ENCODE results near the gene FXYD4.

The FXYD4 gene

DNA sequence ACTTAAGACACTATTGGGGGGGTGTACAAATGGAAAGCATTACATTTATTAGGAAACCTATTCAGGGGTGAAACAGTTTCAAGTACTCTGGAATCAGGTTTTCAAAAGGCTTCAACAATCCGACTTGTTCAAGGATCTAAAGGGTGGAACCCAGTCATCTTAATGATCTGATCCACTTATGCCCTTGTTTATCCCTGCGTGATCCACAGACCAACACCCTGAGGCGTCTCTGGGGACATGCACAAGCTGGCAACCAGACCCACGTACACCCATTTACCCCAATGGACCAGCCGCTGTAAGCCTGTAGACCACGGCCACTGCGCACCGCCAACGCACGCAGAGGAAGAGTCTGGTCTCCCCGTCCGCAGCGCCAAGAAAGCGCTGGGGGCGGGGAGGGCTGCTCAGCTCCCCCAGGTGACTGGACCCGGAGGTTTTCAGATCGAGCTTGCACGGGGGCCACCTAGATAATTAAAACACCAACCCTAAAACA lies 24.2 kb downstream of the FXYD4 start:
- peak in 1 of 3 experiments; percentile 43 for DNase-seq (ENCODE audit: low read depth in 3 of 3)

DNA sequence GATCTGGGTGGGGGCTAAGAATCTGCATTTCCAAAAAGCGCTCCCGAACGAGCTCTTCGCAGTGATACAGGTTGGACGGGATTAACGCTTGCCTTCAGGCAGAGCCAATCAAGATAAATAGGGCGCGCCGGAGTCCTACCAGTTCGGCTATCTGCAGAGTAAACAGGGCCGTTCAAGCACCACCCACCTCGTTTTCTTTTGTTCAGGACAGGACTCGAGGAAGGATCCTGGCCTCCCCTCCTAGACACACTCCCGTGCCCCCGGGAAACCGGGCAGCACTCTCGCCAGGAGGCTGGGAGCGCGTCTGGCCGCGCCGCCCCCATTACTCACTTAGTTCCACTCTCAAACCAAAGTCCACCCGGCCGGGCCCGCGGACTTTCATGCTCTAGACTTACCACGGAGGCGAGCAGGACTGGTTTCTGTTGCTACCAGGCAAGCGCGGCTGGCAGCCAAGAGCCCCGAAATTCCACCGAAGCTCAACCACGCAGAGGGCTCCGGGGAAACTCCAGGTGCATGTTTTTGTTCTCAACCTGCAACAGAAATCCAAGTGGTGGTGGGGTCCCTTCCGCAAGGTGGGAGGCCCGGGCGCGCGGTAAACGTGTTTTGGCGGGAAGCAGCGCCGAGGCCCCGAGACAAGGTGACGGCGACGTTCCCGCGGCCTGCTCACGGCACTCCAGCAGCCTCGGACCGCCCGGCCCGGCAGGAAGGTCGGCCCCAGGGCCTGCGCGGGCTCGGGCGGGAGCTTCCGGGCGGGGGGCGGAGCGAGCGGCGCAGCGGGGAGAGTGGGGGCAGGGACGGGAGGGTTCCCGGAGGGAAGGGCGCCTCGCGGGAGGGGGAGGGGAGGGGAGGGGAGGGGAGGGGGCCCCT lies 24.9 kb downstream of the FXYD4 start:
- peak; percentile 44 to 81 (median 69) for DNase-seq (ENCODE audit: low read depth in 3 of 3)

DNA sequence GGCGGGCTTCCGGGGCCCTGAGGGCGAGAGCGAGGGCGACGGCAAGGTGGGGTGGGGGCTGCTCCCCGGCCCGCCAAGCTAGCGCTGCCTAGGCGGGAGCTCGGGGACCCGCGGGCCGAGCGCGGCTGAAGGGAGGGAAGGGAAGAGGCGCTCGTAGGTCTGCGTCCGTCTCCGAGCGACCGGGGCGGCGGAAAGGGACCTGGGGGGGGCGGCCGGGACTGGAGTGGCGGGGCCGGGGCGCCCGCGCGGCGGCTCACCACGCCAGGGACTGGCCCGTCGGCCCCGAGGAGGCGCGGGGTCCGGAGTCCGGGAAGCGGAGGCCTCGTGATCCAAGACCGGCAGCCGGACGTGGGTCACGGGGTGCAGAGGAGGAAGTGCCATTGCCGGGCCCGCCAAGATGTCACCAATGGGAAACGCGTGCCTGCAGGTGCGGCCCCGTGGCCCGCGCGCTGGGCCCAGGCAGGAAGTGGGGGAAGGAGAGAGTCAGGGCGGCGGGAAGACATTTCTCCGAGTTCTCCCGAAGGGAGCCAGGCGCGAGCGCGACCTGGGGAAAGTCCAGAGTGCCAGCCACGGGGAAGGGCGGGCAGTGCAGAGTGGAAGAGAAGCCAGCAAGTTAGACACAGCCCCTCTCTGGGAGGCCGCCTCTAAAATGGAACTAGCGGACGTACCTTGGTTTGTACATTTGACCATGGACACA lies 25.6 kb downstream of the FXYD4 start:
- peak; percentile 57 to 86 (median 67) for DNase-seq (ENCODE audit: low read depth in 3 of 3)

DNA sequence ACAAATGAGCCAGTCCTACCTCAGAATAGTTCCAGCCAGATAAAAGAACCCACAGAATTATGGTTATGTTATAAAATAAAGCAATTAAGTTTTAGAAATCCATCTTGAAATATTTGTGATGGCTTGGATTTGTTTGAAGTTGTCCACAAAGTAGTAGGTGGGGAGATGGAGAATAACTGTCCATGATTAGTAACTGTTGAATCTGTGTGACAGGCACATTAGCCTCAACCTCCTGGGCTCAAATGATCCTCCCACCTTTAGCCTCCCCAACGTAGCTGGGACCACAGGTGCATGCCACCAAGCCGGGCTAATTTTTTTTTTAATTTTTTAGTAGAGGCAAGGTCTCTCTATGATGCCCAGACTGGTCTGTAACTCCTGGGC lies 27.5 kb downstream of the FXYD4 start:
- DNase-seq (ENCODE audit: low read depth in 3 of 3): no peak

DNA sequence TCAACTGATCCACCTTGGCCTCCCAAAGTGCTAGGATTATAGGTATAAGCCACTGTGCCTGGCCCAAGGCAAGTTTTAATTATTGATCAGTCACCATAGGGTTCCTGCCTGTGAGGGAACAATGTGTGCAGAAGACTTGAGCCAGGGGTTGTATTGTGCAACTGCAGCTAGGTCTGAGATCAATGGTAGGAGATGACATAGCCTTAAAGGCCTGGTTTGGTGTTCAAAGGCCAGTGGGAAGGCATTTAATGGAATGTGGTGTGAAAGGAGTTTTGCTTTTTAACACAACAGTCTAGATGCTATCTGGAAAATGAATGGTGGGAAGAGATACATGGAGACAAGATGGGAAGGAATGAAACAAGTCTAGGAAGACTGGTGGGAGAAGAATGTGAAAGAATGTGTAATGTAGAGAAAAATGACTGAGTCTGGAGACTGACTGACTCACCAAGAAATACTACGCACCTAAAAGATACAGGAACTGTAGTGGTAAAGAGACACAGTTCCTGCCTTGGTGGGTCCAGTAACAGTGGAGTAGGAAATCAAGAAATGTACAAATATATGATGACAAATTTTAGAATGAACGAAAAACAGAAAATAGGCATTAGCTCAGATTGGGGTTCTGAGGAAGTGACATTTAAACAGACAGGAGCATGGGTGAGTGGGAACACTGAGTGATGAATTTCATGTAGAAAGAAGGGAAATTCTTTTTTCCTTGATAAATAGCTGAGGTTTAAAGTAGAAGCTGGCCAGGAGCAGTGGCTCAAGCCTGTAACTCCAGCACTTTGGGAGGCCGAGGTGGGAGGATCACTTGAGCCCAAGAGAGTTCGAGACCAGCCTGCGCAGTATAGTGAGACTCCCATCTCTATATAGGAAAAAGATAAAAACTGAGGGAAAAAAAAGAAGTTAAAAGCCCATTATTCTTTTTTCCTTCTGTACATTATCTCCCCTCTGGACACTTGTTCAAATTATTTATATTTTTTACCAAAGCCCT lies 28.2 kb downstream of the FXYD4 start:
- DNase-seq (ENCODE audit: low read depth in 3 of 3): no peak

DNA sequence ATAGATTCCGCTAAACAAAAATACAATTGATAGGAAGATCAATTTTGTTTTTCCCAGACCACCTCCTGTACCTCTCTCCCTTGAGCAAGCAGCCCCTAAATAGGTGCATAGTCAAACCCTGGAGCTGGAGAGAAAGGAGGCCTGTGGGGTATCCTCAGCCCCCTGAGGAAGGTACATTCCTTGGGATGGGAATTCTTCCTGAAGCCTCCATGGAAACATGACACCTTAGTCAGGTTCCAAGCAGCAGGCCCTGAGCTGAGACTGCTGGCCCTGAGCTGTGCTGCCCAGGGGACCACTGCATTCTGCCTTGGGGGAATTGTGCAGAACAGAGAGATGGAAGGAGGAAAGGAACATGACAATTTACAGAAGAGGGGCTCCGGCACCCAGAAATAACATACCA lies 30.2 kb downstream of the FXYD4 start:
- DNase-seq (ENCODE audit: low read depth in 3 of 3): no peak

DNA sequence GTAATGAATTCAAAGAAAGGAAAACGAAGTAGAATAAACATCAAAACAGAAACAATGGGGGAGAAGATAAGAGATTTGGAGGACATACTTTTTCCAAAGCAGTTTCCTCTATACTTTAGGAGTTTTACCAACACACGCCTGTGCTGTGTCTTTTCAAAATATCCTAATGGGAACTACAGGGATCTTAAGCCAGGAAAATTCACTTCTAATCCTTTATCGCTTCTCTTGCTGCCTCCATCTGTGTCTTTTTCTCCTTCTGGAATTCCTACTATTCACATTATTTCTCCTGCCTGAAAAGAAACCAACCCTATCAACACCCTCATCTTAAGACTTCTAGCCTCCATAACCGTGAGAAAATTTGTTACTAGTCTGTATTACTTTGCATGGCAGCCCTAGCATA lies 30.7 kb downstream of the FXYD4 start:
- no peak for DNase-seq (ENCODE audit: low read depth in 3 of 3)

DNA sequence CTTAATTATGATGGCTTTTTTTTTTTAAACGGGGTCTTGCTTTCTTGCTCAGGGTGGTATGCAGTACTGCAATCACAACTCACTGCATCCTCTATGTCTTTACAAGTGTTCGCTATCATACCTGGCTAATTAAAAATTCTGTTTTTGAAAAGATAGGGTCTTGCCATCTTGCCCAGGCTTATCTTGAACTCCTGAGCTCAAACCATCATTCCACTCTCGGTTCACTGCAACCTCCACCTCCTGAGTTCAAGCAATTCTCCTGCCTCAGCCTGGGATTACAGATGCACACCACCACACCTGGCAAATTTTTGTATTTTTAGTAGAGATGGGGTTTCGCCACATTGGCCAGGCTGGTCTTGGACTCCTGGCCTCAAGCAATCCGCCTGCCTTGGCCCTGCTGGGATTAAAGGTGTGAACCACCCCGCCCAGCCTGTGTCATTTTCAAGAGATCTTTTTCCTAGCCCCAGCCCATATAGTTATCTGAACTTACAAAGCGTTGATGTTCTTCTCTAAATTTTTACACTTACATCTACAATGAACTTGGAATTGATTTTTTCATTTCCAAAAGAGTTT lies 31.5 kb downstream of the FXYD4 start:
- no peak for DNase-seq (ENCODE audit: low read depth in 3 of 3)

DNA sequence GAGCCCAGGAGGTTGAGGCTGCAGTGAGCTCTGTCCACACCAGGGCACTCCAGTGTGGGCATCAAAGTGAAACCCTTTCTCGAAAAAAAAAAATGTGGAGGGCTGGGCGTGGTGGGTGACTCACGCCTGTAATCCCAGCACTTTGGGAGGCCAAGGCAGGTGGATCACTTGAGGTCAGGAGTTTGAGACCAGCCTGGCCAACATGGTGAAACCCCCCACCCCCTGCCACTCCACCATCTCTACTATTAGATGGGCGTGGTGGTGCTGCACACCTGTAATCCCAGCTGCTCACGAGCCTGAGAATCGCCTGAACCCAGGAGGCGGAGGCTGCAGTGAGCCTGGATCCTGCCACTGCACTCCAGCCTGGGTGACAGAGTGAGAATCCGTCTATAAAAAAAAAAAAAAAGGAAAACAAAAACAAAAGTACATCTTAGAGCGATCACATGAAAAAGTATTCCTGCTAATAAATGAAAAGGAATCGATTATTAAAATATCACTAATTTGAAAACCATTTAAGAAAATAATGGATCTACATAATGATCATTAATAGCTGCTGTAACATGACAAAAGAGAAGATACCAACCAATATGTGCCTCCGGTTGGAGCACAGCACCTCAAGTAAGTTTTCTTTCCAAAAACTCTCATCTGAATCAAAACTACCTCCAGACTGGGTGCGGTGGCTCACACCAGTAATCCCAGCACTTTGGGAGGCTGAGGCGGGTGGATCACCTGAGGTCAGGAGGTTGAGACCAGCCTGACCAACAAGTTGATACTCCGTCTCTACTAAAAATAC lies 32.7 kb downstream of the FXYD4 start:
- no peak for DNase-seq (ENCODE audit: low read depth in 3 of 3)

DNA sequence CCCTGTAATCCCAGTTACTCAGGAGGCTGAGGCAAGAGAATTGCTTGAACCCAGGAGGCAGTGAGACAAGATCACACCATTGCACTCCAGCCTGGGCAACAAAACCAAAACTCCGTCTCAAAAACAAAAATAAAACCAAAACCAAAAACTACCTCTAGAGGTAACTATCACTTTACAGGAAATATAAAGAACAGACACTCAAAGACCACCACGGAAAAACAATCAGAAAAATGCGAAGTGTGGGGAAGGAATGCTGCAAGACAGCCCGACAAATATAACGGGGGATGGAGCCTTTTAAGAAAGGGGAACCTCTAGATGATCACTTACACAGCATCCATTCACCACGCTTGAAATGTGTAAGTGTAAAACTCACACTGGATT lies 33.3 kb downstream of the FXYD4 start:
- no peak for DNase-seq (ENCODE audit: low read depth in 3 of 3)

DNA sequence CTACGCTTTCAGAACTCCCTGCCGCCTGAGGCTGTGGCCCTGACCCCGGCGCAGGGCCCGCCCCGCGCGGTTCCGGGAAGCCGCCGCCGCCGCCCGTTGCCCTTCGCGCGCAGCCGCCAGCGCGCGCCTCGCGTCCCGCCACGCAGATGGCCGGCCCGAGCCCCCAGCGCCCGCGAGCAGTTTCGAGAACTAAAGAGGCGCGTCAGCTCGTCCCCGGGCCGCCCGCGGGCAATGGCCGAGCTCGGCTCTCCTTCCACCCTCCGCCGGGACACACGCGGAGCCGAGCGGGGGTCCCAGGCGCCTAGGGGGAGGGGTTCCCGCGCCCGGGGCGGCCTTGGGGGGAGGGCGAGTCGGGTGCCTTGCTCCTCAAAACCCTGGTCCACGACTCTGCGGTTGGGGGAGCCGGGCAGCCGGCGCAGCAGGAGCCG lies 35.7 kb downstream of the FXYD4 start:
- DNase-seq (ENCODE audit: low read depth in 3 of 3): peak in 1 of 3 experiments; percentile 54

DNA sequence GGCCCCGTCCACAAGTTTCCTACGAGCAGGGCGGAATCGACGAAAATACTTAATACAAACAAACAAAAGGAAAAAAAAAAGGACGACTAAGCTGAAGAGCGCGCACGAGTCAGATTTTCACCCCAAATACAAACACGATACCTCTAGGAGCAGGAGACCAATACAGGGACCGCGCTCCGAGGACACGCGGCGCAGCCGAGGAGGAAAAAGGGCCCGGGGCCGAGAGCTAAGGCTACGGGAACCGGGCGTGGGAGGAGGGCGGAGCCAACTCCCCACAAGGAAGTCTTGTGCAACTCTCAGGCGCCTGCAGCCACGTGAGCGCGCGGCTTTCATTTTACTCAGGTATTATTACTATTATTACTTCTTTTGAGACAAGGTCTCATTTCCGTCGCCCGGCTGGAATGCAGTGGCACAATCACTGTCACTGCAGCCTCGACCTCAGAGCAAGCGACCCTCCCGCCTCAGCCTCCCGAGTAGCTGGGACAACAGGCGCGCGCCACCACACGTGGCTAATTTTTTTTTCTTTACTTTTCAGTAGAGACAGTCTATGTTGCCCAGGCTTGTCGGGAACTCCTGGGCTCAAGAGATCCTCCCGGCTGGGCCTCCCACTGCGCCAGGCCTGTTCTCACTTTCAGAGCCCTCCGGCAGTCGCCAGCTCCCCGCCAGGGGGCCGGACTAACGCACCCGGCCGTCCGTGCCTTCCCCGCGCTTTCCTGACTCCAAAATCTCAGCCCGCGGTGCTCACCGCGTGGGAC lies 36.3 kb downstream of the FXYD4 start:
- peak; percentile 81 to 92 (median 85) for DNase-seq (ENCODE audit: low read depth in 3 of 3)

DNA sequence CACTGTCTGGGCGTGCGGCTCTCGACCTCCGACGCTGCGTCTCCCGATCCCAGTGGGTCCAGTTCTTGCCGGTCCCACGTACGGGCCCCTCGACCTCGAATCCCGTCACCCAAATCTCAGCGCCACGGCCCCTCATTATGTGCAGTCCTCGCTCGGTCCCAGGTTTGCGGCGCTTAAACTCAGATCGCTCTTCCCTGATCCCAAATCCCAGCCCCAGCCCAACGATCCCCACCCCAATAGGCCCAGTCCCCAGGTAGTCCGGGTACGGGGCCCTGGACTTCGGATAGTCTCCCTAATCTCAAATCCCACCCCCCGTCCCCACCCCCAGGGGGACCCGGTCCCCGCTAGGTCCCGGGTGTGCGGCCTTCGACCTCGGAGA lies 36.9 kb downstream of the FXYD4 start:
- DNase-seq (ENCODE audit: low read depth in 3 of 3): no peak

DNA sequence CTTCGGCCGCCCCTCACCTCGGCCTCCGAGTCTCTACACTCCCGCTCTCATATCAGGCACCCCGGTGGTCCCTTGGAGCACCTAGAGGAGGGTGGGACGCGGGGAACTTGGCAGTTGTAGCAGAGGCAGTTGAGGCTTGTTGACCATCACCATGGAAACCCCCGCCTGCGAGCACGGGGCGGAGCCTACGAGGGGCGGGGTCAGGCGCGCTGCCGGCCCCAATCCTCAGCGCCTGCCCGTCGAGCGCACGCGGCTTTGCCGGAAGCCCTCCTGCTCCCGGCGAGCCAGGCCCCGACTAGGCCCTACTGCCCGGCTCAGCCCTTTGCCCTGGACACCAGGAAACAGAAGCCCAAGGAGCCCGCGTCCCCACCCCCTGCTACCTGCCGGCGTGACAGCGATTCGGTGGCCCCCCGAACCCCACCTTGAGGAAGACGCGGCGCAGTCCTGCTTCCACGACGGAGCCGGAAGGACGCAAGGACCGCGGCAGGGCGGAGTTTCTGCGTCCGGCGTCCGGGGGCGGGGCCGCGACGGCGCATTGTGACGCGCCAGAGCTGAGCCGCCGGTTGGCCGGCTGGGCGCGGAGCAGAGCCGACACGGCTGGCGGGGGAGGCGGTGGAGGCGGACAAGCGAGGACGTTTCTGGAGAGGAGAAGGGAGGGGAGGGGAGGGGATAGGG lies 37.4 kb downstream of the FXYD4 start, which contains the start of gene HNRNPF:
HNRNPF (minus strand) TSS at position 477 of the 675 bp plus-strand sequence. CDS start 21,302 bp downstream, outside the sequence.
- DNase-seq (ENCODE audit: low read depth in 3 of 3): peak; percentile 87 to 94 (median 89)

DNA sequence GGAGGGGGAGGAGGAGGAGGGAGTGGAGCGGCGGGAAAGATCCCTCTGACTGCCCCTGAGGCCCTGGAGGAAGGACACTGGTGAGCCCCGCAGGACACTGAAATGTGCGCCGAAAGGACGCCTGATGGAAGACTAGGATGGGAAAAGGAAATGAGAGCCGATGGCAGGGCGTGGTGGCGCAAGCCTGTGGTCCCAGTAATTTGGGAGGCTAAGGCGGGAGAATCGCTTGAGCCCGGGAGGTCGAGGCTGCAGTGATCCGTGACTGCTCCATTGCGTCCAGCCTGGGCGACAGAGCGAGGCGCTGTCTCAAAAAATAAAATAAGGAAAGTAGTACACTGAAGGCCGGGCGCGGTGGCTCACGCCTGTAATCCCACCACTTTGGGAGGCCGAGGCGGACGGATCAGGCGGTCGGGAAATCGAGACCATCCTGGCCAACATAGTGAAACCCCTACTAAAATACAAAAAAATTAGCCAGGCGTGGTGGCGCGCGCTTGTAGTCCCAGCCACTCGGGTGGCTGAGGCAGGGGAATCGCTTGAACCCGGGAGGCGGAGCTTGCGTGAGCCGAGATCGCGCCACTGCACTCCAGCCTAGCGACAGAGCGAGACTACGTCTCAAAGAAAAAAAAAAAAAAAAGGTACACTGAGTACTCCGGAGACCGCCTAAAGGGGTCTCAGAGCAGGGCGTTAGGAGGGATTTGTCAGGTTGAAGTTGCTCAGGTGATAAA lies 38.1 kb downstream of the FXYD4 start:
- peak in 2 of 3 experiments; percentile 41 to 77 for DNase-seq (ENCODE audit: low read depth in 3 of 3)

DNA sequence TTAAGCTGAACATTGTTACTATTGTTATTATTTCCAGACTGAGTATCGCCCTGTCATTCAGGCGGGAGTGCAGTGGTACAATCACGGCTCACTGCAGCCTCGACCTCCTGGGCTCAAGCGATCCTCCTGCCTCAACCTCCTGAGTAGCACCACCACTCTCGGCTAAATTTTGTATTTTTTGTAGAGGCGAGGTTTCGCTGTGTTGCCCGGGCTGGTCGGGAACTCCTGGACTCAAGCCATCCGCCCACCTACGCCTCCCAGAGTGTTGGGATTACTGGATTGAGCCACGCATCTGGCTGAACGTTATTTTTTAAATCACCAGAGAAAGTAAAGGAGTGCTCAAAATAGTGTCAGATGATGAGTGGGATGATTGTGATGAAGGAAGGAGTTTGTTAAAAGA lies 38.9 kb downstream of the FXYD4 start:
- no peak for DNase-seq (ENCODE audit: low read depth in 3 of 3)

DNA sequence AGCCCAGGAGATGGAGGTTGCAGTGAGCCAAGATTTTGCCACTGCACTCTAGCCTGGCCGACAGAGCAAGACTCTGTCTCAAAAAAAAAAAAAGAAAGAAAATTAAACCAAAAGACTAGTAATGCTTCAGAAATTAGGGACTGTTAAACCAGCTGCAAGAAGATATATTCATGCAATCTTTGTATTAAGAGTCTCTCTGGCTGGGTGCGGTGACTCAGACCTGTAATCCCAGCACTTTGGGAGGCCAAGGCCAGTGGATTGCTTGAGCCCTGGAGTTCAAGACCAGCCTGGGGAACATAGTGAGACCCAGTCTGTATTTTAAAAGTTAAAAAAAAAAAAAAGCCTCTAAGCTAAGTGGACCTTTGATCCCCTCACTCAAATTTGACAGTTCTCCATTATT lies 40.1 kb downstream of the FXYD4 start:
- no peak for DNase-seq (ENCODE audit: low read depth in 3 of 3)

DNA sequence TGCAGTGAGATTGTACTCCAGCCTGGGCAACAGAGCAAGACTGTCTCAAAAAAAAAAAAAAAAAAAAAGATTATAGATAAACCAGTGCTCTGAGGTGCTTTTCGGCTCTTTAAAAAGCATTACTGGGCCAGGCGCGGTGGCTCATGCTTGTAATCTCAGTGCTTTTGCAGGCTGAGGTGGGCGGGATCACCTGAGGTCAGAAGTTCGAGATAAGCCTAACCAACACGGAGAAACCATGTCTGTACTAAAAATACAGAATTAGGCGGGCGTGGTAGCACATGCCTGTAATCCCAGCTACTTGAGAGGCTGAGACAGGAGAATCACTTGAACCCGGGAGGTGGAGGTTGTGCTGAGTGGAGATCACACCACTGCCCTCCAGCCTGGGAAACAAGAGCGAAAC lies 44.1 kb downstream of the FXYD4 start:
- DNase-seq (ENCODE audit: low read depth in 3 of 3): no peak

Data from stimulated activated CD4-positive, alpha-beta T cell treated with anti-CD3 and anti-CD28 coated beads, TNF-alpha, amount 100 ng/mL, for 24 hours (primary cell).